GM19463 (cell line): ENCODE results near the gene C10orf90.
"Not testable (repeated sequence)": the region's sequence is repeated elsewhere in the genome, so short reads cannot be mapped to it uniquely, and the experiment has no call there.

Experiments
- ATAC-seq: cut with Tn5 transposase; IDR thresholded peaks from one replicate; pipeline ENCODE4 v1.9.1; 2021; ENCODE audit warnings: mild to moderate bottlenecking, moderate library complexity; ENCODE audit not compliant: unreplicated experiment

C10orf90 gene

DNA sequence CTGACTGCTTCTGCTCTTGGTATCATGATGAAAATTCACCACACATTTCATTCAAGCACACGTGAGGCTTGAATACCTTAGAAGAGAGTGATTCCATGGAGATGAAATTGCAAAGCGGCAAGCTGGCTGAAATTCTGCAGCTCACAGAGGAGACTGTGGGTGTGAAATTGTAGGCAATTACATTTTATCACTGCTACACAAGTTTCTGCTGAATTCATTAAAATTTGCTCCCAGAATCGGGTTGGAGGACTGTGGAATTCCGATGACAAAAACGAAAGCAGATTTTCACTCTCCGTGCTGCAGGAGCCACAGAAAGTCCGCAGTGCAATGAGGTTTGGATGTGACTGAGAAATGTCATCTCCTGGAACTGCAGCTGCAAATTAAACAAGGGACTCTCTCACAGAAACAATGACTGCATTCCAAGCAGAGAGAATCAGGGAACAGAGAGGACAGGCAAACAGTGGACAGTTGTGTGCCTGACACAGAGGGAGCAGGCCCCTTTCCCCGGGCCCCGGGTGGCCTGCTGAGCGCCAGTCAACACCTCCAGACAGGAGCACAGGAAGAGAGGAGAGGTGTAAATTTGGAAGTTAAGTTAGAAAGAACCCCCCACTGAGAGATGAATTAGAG, 109.1 kb downstream of the C10orf90 start:
- ATAC-seq: no peak

DNA sequence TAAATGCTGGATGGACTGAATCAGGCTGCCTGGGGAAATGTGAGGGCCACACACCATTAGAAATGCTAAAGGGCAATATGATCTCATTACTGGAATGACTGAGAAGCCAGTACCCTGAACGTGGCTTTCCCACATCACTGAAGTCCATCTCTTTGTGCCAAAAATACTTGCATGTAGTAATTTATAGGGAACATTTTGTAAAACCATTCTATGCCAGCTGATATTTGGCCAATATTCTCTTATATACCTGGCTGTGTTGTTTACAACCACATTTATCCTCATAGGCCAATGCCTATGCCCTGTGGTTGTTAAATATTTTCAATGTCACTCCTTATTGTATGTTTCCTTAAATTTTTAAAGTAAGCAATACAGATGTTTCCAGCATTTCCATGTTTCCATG, 111.6 kb downstream of the C10orf90 start:
- ATAC-seq: no peak

DNA sequence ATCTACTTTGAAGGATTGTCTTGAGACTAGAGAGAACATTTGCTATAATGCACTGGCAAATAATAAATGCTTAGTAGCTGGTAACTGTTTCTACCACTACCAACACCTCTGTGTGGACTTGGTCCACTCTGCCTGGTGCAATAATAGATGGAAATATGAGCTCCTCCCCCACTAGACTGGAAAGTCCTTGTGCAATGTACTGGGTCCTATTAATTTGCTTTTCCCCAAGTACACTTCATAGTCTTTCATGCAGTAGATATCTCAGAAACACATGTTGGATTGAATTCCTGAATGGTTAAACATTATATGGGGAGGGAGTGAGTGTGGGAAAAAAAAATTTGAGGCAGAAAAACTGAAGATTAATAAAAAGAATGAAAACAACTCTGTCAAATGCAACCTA, 119.3 kb downstream of the C10orf90 start:
- no peak for ATAC-seq

DNA sequence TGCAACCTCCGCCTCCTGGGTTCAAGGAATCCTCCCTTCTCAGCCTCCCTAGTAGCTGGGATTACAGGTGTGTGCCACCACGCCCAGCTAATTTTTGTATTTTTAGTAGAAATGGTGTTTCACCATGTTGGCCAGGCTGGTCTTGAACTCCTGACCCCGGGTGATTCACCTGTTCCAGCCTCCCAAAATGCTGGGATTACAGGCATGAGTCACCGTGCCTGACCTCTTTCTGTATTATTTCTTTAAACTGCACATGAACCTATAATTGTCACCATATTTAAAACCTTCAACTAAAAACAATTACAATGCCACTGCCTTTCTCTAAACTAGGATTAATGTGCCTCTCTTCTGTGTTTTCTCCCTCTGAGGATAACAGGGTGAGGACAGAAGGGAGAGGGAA, 119.9 kb downstream of the C10orf90 start:
- ATAC-seq: not testable (repeated sequence)

DNA sequence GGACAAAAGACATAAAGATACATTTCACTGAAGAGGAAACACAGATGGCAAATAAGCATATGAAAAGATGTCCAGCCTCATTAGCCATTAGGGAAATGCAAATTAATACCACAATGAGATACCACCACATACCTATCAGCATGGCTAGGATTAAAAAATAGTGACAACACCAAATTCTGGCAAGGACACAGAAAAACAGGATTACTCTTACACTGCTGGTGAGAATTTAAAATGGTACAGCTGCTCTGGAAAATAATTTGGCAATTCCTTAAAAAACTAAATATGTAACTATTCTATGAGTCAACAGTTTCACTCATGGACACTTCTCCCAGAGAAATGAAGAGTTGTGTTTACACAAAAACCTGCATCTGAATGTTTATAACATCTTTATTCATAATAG, 121.1 kb downstream of the C10orf90 start:
- ATAC-seq: no peak

DNA sequence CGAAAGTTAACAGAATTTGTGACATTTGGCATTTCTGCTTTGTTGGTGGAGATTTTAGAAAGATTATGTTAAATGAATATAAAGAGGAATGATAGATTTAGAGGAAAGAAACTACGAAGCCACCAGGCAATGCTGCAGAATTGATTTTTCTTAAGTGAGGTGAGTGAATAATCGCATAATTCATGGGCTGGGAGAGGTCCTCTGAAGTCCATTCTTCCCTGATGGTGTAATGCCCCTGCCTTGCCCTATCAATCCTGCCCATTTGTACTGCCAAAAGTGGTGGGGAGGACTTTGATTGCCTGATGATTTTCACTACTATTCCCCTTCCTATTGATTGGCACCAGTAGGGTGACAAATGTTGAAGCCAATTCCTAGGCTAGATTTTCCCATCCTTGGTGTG, 125.9 kb downstream of the C10orf90 start:
- ATAC-seq: no peak

DNA sequence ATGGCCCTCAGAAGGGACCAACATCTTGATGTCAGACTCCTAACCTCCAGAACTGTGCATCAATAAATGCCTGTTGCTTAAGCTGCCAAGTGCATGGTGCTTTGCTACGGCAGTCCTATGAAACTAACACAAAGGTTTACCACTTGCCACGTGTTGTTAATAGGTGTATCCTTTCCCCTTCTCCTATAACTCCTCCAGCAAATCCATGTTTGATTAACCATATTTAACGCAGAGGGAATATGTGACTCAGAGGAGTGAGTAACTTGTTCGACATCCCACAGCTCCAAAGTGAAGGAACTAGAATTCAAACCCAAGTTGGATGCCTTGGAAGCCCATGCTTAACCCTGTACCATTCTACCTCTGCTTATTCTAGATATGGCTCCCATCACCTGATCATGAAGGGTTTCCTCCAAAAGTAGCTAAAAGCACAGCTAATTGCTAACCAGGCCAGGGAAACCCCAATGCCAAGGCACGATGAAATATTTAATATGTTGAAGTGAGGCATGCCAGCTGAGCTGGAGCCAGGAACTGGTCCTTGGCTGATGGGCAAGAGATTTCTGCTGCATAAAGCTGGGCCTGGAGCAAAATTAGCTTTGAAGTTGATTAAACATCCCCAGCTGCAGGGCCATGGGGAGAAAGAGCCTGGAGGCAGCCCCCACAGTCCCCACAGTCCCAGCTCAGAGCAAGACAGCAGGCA, 131.9 kb downstream of the C10orf90 start:
- ATAC-seq: no peak

DNA sequence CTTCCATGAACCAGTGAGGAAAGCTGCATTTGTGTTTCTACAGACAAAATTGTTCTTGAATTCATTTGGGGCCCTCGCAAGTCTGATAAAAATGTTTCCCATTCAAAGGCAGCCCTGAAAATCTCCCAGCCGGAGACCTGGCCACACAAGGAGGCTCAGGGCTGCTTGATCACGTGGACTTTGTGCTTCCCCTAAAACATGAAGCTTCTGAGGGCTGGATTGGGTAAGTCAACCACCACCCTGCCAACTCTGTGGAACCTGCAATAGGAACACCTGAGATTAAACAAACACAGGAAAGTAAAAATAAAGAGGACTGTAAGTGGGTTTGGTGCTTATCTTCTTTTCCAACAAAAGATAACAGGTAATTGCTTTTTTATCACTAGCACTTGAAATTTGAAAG, 133.8 kb downstream of the C10orf90 start:
- ATAC-seq: no peak

DNA sequence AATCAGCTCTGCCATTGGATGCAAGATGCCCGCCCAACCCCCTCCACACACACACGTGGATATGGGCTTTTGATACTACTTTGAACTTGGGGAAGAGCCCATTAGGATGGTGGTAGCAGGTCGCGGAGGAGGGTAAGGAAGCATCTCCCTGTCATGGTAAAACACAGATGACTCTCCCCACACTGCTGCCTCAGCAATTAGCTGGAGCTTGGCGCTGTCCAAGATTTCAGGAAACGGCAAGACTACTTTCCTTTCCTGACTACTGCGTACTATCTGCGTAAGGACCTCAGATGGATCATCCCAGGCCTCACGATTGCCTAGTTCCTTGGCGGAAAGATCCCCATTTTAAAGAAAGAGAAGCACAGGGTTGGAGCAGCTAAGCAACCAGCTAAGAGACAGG, 134.3 kb downstream of the C10orf90 start:
- no peak for ATAC-seq

DNA sequence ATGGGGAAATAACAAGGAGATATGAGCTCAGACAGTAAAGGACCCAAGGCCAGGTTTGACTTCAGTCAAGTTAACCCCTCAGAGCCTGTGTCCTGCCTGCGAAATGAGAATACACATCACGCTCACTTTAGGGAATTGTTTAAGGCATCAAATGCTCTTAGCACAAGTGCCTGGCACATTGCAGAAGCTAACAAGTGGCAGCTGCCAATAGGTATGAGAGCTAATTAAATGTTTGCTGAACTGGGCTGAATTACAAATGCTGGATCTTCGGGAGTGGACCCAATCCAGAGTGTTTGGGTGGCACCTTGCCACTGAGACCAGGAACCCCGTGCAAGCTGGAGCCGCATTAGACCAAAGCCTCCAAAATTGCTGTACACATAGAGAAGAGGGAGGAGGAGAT, 136.8 kb downstream of the C10orf90 start:
- ATAC-seq: no peak

DNA sequence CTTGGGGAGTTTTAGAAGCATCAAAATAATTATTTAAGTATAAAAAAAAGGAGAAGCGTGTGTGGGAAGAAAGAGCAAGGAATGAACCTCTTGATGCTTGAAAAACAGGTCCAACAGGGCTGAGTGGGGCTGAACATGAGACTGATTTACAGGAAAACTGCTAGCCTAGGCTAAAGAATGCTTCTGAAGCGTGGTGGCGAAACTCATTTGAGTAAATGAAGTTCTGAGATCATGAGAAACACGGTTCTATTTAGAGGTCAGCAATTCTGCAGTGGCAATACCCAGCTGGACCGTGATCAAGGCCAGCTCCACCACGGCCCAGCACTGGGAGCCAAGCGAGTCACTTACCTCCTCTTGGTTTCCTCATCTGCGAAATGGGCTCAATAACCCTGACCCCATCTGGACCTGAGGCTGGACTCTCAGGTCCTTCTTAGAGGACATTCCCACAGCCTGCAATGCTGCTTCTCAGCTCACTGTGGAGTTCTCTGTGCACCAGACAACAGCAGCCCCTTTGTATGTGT, 142.1 kb downstream of the C10orf90 start:
- ATAC-seq: no peak

DNA sequence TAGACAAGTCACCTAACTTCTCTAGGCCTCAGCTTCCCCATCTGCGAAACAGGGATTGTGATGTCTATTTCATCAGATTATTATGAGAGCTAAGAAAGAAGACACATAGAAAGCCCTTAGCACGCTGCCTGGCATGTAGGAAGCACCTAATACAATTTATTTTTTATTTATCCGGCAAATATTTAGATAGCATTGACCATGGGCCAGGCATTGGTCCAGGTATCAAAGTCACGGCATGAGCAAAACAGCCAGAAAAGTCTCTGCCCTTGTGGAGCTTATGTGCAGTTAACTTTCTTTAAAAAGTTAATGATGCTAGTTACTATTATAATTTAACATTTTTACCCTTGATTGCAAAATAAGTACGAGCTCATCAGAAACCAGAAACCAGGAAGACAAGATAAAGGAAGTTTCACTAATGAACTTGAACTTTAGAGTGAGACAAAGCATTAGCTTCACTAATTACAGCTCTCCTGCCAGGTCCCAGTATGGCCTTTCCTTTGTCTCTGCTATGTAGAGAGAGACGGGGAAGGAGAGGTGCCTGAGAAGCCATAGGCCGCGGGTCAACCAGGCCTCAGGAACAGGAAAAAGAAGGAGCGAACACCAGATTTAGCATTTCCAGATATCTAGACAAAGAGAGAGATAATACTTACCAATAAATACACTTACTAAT, 142.7 kb downstream of the C10orf90 start:
- no peak for ATAC-seq

DNA sequence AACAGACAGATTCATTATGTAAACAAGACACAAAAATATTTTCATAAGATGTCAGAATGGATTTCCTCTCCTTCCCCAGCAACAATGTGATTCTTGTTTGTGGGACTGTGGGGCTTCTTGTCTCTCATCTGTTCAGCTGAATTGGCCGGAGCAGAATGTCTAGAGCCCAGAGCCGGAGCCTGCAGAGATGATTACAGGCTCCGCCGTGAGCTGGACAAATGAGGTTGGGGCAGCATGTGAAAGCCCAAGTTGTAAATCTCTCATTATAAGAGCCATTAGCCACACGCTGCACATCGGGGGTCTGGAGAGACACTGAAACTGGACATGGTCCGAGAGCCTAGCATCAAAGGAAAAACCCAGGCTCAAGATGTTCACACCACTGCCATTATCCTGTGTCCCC, 145.2 kb downstream of the C10orf90 start:
- ATAC-seq: no peak

DNA sequence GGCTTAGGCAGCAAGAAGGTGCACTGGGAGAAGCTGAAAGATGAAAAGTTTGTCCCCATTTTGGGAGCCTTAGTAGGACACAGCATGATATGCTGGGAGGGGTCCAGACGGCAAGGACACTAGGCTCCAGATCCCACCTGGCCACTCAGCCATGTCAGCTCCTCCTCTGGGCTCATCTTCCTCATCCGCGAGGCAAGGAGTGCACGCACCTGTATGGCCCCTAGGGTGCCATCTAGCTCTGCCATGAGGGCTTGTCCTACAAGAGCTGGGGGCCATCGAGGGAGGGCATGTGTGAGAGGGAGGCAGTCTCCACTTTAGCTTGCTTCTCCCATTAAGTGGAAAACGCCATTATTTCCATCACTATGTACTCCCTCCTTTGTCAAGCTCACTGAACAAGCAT, 146.0 kb downstream of the C10orf90 start:
- no peak for ATAC-seq

DNA sequence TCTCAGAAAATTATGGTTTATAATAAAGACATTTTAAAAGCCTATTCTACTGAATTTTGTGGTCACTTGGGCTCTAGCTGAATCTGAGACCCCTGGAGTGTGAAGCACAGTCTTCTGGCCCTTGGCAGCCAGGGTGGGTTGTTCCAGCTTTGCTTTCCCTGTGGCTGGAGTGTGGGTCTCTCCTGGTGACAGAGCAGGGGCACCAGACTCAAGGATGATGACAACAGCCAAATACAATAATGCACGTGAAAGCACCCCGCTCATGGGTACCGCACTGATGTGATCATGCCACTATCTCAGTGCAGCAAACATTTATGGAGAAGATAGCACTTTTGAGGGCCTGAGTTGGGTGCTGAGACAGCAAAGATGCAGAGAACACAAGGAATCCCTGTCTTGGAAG, 147.4 kb downstream of the C10orf90 start:
- ATAC-seq: no peak

DNA sequence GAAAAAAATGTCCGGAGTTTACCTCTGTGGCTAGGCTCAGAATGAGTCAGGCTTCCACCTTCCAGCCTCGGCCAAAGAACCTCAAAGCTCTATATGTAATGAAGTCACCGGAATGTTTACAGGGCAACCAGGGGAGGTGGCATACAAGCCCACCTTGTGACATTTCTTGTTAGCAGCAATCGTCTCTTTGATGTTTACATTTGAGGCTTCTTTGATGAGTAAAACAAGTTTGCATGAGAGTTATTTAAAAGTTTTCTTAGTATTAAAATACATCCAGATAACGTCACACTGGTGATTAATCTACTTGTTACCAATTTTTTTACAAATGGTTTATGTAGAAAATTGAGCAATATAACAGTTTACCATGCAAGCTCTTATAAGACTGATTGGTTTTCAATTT, 149.1 kb downstream of the C10orf90 start:
- ATAC-seq: no peak

DNA sequence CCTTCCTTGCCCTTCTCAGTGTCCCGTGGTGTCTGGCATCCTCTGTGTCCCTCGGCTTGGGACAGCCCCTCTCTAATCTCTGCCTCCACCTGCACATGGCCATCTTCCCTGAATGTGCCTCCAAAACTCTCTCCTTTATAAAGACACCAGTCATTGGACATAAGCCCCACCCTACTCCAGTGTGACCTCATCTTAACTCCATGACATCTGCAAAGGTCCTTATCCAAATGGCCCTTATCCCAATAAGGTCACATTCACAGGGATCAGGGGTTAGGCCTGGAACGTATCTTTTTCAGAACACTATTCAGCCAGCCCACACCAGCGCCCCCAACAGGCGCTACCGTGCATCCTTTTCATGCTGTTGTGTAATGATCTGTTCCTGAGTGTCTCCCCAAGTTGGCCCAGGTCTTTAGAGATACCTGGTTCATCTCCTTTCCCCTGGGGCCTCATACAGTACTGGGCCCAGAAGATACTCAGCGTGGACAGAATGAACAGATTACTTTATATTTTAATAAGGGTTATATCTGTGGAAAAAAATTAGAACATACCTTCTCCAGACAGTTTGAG, 149.7 kb downstream of the C10orf90 start:
- ATAC-seq: no peak

DNA sequence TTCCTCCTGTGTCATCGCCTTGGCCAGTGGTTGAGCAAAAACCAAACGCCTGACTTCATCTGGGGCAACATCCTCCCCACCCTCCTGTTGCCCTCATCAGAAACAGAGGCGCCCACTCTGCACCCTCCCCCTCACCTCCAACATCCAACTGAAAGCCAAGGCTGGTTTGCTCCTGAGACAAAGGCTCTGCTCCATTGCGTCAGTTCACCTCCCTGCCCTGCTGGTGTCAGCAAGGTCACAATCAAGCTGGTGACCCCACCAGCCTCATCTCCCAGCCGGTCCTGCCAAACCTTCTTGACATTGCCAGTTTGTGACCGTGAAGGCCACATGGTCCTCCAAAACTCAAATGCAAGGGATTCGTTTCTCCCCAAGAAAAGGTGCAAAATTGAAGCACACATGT, 150.5 kb downstream of the C10orf90 start:
- no peak for ATAC-seq

DNA sequence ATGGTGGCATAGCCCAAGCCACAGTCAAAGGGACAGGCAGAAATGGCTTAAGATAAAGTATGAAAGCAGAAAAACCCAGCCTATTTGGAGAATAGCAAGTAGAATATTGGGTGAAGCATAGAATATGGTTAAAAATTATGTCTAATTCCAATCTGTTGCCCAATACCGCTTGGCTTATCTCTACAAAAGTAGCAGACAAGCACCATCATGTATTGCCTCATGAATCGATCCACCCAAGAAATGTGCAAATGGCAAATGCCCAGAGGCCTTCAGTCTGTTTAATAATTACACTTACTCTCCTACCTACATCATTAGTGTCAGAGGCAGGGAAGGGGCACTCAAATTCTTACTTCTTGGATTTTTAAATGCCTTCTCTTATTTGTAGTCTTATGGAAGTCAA, 151.3 kb downstream of the C10orf90 start:
- ATAC-seq: no peak

DNA sequence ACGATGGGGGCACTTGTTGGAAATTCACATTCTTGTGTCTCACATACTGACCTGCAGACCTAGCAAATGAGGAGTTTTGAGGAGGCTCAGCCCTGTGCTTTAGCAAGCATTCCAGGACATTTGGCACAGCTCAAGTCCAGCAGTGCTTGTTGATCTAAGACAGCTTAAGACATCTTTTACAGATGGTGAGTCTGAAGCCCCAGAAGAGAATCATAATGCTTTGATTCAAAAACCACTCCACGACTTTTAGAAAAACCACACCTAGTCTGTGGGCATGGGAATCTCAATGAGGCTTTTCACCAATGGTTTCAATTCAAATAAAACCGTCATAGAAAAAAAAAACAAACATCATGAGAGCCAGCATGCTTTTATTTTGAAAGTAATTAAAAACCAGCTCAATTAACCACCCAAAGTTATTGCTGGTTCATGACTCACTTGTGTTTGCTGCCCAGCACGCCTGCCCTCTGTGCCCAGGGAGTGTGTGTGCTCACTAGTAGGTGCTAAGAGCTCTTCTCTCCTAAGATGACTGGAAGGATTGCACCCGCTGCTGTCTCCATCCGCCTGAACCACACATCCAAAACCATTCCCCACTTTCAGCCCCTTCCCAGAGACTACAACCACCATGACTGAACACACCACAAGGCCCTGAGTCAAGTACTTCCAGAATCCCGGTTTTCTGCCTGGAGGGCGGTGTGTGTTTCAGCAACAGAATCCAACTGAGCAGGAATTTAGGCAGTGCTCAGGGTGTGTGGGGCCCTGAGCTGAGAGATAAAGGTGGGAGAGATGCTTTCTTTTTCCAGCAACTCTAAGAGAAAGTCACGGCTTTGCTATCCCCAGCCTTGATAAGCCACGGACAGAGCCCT, 152.0 kb downstream of the C10orf90 start:
- ATAC-seq: no peak

DNA sequence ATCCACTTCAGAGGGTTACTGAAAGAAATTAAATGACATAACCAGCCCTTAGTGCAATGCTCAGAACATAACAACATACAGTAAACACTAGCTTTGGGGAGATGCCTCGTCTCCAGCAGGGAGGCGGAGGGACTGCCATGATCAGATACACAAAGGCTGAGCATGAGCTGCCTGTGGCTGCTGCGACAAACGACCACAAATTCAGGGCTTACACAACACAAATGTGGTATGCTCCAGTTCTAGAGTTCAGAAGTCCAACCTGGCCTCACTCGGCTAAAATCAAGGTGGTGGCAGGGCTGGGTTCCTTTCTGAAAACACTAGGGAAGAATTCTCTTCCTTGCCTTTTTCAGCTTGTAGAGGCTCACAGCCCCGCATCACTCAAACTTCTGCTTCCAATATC, 154.0 kb downstream of the C10orf90 start:
- no peak for ATAC-seq
